Esophagus muscularis mucosa (tissue), 3 donors: ENCODE measurements around the gene FOXL2NB.

Source experiments
- CTCF ChIP-seq, 3 experiments: fragments of 200-600 bp in 2 of 3; fragments of 450-650 bp in 1 of 3; sonication (generic) in 2 of 3; IDR thresholded peaks; one replicate each; pipeline ENCODE4 v1.5.1; 2017 to 2019; ENCODE audit warnings: antibody characterized with exemption in 3 of 3, mild to moderate bottlenecking in 2 of 3, moderate library complexity in 1 of 3
- POLR2A ChIP-seq: fragments of 450-650 bp; IDR thresholded peaks from one replicate; pipeline ENCODE4 v1.6.1; 2017; ENCODE audit warnings: antibody characterized with exemption, moderate library complexity, mild to moderate bottlenecking, low read depth

GRCh38 chr3:138964923-138965322 lies 17.9 kb downstream of the FOXL2NB start:
- no peak for TF ChIP-seq CTCF (IDR thresholded peaks at IDR 0.05)
- TF ChIP-seq POLR2A = no peak
